Left cardiac atrium (tissue), 4 donors: ENCODE measurements around the gene EFNA2. TPM values are rescaled to one million over a fixed set of nuclear protein-coding genes. Genes with fewer than 3 reads are reported as not detected.
"Not testable (repeated sequence)": the region's sequence is repeated elsewhere in the genome, so short reads cannot be mapped to it uniquely, and the experiment has no call there.

ENCODE experiments used
- ATAC-seq, 2 donors: fragments of 200-7000 bp; cut with Tn5 transposase; one replicate each; pipeline ENCODE4 v1.9.1; 2020; ENCODE audit warnings: mild to moderate bottlenecking in 2 of 2, moderate library complexity in 2 of 2
- DNase-seq: peaks from one replicate; pipeline ENCODE4 v3.0.0-alpha.2; 2020
- intact Hi-C, 2 donors: fragments of 100-400 bp; cut with DNase I; formaldehyde crosslinking; loops; one replicate each; pipeline versions ENCODE4 v1.14.1 to v1.15.1; 2022 to 2023
- total RNA-seq, 2 donors: library from RNA; stranded (reverse); fragmentation: NEBNext Ultra II Directional; extraction: Animal tissue kit (Norgen Biotek cat#: 25700); gene quantifications; one replicate each; pipeline ENCODE4 v1.2.1, GENCODE V29; 2021
- donor health status: DM: no; HTN: yes; CAD: no.
- donor health status: DM: no; HTN: yes; CAD: no; lungs with severe emphysema.
- donor health status: DM: yes; HTN: yes; CAD: no.
- donor health status: Dilated cardiomyopathy.

The EFNA2 gene
- total RNA-seq, 2 donors from 2014 or later, result not detected

DNA sequence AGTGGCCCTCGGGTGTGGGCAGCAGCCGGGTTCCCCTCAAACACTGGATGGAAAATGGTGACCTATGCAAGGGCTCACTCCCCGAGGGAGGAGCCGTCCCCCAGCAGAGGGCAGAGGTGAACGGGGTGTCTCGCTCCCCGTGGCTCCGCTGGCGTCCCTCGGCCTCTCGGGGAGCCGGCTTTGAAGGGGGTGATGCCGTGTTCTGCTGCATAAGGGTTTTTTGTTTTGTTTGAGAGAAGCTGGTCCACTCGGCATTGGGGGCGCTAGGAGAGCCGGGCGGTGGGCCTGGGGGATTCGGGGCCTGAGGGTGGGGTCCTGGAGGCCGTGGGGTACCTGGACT is 4.0 kb downstream of the EFNA2 start:
- no peak for DNase-seq
- intact Hi-C loops, result loop anchor here (10.0 kb wide), 3 partner anchors 55 to 165 kb away; partner anchors contain the start of gene APC2 (in 1 of the 2)
- no peak for ATAC-seq

DNA sequence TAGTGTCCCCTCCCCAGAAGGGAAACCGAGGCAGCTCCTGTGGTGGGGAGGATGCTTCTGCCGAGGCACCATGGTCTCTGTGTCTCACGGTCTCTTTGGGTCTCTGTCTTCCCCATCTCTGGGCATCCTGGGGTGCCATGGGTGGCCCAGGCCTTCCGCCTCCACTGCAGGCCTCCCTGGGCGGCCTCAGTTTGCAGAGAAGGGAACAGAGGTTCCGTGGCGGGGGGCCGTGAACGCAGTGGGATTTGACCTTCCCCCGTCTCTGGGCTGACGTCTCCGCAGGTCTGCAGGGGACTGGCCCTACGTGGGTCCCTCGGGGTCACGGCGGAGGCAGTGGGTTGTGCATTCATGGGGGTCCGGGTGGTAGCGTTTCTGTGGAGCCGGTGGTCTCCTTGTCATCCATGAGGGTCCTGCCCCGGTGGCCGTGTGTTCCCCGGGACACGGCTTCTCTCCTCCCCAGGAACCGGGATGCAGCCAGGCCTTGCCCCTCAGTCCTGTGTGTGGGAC is 4.6 kb downstream of the EFNA2 start:
- intact Hi-C loops, result no loop called here
- ATAC-seq (no peak), DNase-seq (no peak)

DNA sequence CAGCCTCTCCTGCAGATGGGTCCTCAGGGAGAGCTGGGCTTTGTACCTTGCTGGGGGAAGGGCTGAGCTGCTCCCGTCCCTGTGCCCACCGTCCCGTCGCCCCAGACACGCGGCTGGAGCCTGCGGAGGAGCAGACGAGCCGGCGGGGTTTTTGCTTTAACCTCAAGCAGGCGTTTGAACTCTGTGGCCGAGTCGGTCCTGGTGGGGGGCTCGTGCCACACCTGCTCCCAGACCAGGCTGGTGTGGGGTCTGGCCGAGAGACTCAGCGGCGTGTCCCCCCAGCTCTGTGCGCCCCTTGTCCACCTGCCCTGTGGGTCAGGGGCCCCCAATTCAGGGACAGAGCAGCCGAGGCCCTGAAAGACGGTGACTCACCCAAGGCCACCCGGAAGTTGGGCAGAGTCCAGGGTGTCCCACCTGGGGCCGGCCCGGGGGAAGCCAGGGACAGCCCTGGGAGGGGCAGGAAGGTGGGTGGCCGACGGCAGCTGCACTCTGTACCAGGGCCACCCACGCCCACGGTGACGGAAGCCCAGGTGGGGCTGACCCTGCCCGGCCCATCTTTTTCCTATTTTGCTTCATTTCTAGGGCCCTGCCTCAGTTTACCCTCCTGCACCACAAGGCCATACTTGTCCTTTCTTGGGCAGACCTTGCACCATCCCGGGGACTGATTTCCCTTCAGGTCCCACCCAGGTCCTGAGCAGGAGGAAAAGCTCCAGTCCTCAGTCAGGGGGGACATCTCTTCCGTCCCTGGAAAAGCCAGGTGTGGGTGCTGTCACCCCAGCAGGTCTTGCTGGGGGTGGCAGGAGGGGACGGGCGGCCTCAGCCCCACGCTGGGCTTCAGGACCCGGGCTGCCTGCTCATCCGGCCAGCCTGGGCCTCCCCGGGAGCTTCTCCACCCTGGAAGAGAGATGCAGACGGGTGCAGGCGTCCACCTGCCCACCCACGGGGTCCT is 5.3 kb downstream of the EFNA2 start:
- no peak for DNase-seq
- intact Hi-C loops, result no loop called here
- ATAC-seq, result no peak

DNA sequence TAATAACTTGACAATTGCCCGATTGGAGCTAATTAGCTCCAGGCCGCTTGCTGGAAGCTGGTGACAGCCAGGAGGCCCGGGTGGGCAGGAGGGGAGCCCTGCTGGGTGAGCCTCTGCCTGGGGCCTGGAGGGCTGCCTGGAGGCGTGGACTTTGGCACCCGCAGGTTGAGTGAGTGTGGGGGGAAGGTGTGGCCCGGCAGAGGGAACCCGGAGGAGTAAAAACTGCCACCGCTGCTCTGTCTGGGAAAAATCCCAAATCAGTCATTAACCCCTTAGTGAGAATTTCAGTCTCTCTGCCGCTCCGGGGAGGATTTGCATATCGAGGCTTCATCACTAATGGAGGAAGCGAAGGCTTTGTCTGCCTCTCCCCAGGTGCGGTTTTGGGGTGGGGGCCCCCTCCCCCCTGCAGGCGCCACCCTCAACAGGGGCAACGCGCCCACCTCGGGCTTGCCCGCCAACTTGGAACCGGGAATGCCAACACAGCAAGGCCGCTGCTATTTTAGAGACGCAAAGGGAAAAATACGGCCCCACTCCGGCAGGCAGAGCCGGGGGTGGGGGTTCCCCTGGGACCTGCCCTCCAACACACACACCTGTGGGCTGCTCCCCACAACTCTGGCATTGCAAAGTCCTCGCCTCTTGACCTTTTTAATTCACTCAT is 6.2 kb downstream of the EFNA2 start:
- DNase-seq (no peak), ATAC-seq (no peak)
- intact Hi-C loops, result no loop called here

DNA sequence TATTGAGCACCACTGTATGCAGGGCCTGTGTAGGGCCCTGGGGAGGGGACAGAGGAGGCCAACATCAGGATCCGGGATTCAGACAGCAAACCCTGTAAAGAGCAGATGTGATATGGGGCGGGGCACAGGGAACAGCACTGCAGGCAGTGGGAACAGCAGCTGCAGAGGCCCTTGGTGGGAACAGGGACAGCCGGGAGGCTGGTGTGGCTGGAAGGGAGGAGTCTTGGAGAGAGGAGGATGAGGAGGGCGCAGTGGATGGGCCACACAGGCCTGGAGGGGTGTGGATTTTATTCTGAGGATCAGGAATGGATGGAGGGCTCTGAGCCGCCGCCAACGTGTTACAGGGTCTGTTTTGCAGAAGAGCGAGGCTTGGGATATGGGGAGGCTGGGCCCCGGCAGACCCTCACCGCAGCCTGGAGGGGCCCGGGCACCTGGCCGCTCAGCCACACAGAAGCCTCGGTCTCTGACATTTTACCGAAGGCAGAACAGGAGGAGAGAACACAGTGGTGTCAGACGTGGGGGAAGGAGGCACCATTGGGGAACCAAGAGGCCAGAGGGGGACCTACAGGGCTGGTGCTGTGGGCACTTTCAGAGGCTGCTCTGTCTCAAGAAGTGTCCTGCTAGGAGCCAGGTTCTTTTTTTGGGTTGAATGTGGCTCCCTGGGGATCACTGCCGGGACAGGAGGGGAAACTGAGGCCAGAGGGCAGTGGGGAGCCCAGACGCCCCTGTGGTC is 6.9 kb downstream of the EFNA2 start:
- intact Hi-C loops, result no loop called here
- no peak for ATAC-seq
- DNase-seq, result no peak

DNA sequence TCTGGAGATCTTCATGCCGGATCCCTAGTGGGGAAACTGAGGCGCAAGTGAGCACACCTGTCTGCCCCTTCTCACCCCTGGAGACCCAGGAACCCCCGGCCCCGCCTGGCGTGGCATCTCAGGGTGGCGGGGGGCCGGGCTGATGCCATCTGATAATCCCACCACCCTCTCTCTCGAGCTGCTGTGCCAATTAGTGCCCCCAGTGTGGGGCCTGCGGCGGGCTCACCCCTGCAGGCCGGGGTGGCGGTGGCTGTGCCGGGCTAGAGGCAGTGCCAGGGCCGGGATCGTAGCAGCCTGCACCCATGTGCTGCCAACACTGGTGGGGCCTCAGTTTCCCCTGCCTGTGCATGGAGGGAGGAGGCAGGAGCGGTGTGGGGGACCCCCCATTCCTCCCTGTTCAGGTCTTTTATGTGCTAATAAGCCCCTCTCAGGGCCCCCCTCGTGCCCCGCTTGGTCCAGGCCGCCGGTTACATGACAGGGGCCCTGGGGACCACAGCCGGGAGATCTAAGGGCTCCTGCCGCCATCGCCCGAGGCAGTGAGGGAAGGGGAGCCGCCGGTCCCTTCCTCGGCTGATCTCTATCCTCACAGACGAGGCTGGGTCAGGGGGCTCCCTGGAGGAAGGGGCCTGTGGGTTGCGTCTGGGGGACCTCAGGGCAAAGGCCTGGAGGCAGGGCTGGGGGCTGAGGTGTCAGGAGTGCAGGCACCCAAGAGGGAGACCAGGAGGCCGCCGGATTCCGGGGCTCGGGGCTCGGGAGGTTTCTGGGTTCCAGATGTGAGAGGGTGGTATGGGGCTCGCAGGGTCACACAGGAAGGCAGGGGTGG is 8.3 kb downstream of the EFNA2 start:
- intact Hi-C loops, result no loop called here
- ATAC-seq, result no peak
- no peak for DNase-seq

DNA sequence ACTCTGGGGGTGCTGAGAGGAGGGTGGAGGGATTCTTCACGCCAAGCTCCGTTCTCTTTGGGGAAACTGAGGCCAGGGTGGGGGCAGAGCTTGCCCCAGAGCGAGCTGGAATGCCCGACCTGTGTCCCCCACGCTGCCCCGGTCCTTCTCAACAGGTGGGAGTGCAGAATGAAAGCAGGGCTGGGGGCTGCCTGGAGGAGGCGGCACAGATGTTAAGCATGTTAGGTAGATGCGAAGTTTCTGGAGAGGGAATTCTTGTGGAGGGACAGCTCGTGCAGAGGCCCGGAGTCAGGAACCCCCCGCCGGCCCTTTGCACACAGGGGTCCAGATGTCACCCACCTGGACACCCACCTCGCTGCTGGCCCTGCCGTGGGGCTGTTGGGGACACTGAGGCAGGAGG is 9.0 kb downstream of the EFNA2 start:
- intact Hi-C loops, result no loop called here
- DNase-seq (no peak), ATAC-seq (no peak)

DNA sequence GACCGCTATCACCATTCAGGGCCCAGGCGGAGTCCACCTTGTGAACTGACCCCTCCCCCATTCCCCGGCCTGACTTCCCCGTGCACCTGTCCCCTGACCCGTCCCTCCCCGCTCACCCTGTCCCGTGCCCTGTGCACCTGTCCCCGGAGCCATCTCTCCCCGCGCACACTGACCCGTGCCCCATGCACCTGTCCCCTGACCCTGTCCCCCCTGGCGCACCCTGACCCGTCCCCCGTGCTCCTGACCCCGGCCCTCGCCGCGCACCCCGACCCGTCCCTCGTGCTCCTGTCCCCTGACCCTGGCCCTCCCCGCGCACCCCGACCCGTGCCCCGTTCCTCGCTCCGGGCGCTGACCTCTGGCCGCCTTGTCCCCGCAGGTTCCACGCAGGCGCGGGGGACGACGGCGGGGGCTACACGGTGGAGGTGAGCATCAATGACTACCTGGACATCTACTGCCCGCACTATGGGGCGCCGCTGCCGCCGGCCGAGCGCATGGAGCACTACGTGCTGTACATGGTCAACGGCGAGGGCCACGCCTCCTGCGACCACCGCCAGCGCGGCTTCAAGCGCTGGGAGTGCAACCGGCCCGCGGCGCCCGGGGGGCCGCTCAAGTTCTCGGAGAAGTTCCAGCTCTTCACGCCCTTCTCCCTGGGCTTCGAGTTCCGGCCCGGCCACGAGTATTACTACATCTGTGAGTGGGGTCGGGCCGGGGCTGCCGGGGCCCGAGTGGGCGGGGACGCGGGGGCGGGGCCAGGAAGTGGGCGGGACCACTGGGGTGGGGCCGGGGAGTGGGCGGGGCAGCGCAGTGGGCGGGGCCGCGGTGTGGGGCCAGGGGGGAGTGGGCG is 9.7 kb downstream of the EFNA2 start:
- ATAC-seq, result peak; percentile 15 to 52
- intact Hi-C loops, result no loop called here
- DNase-seq, result no peak

DNA sequence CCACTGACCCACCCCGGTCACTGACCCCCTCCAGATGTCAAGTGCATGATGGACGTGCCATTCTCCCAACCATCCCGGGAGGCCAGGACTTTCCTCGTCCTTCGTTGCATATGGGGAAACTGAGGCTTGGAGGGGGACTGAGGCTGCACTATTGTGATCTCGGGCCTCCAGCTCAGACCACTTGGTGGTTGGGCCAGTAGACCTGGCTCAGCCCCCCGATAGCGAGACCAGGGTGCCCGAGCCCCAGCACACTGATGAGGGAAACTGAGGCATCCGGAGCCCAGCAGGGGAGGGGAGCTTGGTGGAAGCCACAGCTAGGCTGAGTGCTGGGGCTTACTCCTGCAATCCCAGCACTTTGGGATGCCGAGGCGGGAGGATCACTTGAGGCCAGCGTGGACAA is 10.4 kb downstream of the EFNA2 start:
- no peak for DNase-seq
- ATAC-seq, result no peak

DNA sequence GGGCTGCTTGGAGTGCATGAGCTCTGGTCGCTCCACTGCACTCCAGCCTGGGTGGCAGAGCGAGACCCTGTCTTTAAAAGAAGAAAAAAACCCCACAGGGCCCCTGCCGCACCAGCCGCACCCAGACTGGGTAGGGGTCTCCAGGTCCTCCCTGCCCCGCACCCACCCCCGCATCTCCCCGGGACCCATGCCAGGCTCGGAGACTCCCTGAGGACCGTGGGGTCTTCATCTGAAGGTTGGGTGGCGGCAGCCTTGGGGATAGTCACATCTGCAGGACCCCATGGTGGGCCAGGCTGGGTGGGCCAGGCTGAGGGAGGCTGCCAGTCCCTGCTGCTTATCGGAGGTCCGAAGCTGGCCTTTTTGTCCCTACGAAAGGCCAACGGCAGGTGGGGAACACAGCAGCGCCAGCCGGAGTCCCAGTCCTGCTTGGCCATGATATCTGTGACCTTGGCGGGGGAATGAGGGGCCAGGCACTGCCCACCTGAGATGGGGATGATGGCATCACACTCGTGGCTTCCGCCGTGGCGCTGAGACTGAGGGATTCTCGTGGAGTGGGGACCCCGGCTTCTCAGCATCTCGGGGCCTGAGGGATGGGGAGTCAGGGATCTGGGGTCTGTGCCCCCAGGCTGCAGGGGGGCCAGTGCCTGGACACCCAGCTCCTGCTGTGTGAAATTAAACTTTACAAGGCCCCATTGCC is 11.1 kb downstream of the EFNA2 start:
- intact Hi-C loops, result no loop called here
- ATAC-seq, result no peak
- no peak for DNase-seq

More for the DNA sequence above, 10.4 kb downstream of the EFNA2 start:
- intact Hi-C loops, result no loop called here

DNA sequence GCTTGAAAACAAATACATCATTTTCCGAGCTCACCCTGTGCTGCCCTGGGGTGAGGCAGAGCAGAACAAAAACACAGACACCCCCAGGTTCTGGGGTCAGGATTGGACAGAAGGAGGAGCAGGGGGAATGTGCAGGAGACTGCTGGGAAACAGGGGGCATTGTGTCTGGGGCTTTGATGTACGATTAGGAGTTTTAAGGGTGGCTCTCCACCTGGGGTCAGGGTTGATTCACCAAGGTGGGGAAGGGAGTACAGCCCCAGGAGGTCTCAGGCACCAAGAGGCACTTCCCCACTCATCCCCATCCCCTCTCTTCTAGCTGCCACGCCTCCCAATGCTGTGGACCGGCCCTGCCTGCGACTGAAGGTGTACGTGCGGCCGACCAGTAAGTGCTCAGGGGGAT is 12.6 kb downstream of the EFNA2 start:
- intact Hi-C loops, result no loop called here
- DNase-seq (no peak), ATAC-seq (no peak)

DNA sequence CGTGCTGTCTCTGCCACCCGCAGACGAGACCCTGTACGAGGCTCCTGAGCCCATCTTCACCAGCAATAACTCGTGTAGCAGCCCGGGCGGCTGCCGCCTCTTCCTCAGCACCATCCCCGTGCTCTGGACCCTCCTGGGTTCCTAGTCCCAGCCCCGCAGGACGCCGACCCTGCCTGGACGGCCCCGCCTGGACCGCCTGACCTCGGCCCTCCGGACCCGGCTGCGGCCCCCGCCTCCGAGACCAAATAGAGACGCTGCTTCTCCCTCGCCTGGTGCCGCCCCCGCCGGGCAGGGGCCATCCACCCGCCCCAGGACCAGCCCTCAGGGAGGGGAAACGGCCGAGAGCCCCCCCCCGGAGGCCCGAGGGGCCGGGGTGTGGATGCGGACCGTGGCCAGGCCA is 14.1 kb downstream of the EFNA2 start:
- intact Hi-C loops, result no loop called here
- ATAC-seq (no peak), DNase-seq (no peak)

DNA sequence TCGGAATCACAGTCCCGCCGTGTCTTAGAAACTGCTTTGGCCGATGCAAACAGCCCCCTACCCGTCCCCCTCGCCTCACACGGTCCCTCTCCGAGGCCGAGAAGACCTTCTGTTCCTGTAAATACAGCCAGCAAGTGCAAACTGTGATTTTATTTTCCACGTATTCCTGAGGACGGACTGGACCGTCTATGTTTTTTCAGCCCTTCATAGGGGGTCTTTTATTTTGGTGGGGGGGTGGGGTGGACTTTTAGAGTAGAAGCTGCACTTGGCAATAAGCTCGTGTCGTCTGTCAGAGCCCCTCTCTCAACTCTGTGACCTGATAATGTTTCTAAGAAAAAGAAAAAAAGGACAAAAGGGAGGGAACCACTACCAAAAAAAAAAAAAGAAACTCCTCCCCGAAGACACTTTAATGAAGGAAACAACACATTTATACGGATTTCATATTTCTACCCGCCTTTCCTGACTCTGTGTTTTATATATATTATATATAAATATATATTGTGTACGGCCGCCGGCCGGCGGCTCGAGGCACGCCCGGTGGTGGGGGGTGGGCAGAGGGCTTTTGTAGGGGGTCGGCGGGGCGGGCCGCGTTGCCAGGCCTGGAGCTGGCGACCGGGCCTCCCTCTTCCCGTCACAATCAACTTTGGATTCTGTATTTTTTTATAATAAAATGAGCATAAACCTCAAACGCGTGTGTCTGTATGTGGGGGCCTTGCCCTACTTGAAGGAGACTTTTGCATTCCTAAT is 15.2 kb downstream of the EFNA2 start:
- intact Hi-C loops, result no loop called here
- ATAC-seq (no peak), DNase-seq (no peak)

DNA sequence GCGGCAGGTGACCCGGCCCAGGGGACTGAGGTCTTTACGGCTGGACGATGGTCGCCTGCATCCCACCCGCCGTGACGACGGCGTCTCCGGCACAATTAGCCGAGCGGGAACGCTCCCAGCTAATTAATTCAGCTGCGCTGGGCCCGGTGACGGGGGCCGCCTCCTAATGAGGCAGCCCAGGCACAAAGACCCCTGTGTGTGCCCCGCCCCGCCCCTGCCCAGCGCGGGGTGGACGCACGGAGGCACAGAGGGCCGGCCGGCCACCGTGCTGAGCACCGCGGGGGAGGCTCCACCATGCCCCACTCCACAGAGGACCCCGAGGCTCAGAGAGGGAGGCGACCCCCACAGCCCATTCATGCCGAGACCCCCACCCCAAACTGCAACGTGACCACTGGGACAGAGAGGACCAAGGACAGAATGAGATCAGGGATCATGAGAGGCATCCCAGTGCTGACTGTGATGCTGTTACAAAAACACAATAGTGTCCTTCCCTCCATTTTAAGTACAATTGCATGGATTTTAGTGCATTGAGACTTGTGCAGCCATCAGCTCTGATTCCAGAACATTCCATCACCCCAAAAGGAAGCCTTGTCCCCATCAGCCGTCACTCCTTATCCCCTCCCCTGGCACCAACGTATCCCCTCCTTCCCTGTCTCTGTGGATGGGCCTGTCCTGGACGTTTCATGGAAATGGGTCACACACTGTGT is 17.0 kb downstream of the EFNA2 start:
- no peak for DNase-seq
- intact Hi-C loops, result no loop called here
- no peak for ATAC-seq

DNA sequence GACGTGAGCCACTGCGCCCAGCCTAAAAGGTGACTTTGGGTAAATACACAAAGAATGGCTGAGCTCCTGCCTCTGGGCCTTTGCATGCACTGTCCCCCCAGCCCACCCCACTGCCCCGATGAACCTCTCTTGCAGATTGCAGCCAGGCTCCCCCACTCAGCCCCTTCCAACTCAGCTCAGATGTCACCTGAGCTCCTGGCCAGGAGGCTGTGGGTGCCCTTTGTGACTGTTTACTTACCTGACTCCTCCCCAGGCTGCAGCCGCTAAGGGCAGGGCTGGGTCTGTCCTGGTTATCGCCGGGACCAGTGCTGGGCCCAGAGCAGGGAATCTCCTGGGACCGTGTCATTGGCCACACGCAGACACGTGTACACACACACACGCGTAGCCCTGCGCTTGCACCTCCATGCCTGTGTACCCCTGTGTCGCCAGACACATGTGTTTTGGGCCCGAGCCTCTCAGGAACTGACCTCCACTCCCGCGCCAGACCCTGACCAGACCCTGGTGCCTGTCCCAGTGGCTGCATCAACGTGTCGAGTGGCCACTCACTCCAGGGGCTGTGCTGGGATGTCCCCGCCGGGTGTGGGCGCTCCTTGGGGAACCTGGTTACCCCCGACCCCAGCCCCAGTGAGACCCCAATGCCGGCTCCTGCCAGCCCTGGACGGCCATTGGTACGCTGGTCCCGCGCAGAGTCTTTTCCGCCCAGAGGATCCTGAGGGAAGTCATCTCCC is 18.7 kb downstream of the EFNA2 start:
- no peak for DNase-seq
- ATAC-seq, result no peak
- intact Hi-C loops, result no loop called here

DNA sequence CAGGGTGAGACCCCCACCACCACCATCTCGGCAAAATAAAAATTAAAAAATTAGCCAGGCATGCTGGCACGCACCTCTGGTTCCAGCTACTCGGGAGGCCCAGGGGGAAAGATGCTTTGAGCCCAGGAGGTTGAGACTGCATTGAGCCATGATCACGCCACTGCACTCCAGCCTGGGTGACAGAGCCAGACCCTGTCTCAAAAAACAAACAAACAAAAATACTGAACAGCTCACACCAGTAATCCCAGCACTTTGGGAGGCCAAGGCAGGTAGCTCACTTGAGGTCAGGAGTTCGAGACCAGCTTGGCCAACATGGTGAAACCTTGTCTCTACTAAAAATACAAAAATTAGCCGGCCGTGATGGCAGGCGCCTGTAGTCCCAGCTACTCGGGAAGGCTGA is 19.7 kb downstream of the EFNA2 start:
- ATAC-seq, intact Hi-C loops, DNase-seq: not testable (repeated sequence)
